NB4 (cell line): Measurements from ENCODE around the gene TMEM192.

ENCODE experiments used
- MYC ChIP-seq: IDR thresholded peaks from 2 replicates; pipeline ENCODE4 v1.6.1; 2011; ENCODE audit warnings: low read depth, low read length
- POLR2A ChIP-seq: IDR thresholded peaks from 2 replicates; pipeline ENCODE4 v1.6.1; 2011; ENCODE audit warnings: mild to moderate bottlenecking; ENCODE audit not compliant: insufficient read length; ENCODE audit errors: extremely low read depth
- TF ChIP-seq, protein P1 (sequence below): IDR thresholded peaks from one replicate; pipeline ENCODE4 v1.5.1; 2012; ENCODE audit warnings: low read depth, low read length
- TF ChIP-seq, protein P2 (sequence below): IDR thresholded peaks from 2 replicates; pipeline ENCODE4 v1.6.1; 2011; ENCODE audit warnings: low read depth, low read length

DNA sequence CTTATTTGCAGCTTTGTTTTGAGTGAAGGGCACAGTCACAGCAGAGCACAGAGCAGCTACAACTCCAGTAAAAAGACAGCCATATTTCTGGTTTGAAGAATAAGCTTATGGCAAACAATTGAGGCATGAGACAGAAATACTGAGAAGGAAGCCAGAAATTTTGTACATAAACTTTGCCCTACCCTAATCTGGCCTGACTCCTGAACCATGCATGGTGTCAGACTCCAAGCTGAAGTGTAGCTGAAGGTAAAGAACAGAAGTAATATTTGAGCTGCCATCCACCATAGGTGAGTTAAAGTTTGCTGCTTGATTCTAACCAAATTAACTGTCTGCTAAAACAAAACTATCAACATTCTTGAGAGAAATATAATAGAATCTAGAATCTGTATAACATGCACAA lies 24.5 kb upstream of the TMEM192 start:
- TF ChIP-seq, protein P1, sequence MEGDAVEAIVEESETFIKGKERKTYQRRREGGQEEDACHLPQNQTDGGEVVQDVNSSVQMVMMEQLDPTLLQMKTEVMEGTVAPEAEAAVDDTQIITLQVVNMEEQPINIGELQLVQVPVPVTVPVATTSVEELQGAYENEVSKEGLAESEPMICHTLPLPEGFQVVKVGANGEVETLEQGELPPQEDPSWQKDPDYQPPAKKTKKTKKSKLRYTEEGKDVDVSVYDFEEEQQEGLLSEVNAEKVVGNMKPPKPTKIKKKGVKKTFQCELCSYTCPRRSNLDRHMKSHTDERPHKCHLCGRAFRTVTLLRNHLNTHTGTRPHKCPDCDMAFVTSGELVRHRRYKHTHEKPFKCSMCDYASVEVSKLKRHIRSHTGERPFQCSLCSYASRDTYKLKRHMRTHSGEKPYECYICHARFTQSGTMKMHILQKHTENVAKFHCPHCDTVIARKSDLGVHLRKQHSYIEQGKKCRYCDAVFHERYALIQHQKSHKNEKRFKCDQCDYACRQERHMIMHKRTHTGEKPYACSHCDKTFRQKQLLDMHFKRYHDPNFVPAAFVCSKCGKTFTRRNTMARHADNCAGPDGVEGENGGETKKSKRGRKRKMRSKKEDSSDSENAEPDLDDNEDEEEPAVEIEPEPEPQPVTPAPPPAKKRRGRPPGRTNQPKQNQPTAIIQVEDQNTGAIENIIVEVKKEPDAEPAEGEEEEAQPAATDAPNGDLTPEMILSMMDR: no peak
- TF ChIP-seq POLR2A: no peak
- TF ChIP-seq, protein P2, sequence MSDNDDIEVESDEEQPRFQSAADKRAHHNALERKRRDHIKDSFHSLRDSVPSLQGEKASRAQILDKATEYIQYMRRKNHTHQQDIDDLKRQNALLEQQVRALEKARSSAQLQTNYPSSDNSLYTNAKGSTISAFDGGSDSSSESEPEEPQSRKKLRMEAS: no peak
- no peak for TF ChIP-seq MYC
